Measurements from ENCODE around the gene CEP126. TPM values are rescaled to one million over a fixed set of nuclear protein-coding genes. Genes with fewer than 3 reads are reported as not detected.

The CEP126 gene
- total RNA-seq, 6 experiments from 2014 or later, result 1.8 to 2.4 (median 2.1) TPM

DNA sequence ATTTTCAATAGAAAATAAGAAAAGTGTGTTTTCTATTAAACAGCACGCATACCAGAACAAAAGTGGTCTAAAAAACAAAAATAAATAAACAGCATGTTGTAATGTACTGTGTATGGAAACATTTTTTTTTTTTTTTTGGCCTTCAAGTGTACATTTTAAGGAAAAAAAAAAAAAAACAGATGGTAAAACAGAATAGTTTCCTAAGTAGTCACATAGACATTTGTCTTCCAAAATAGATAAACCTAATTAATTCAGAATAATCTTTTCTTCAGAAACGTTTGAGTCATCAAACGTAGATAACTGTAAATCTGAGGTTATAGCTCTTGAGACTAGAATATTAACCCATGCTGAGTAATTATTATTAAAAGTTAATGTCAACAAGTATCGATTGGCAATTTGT, 132.0 kb downstream of the CEP126 start:
- TF ChIP-seq, protein P1, sequence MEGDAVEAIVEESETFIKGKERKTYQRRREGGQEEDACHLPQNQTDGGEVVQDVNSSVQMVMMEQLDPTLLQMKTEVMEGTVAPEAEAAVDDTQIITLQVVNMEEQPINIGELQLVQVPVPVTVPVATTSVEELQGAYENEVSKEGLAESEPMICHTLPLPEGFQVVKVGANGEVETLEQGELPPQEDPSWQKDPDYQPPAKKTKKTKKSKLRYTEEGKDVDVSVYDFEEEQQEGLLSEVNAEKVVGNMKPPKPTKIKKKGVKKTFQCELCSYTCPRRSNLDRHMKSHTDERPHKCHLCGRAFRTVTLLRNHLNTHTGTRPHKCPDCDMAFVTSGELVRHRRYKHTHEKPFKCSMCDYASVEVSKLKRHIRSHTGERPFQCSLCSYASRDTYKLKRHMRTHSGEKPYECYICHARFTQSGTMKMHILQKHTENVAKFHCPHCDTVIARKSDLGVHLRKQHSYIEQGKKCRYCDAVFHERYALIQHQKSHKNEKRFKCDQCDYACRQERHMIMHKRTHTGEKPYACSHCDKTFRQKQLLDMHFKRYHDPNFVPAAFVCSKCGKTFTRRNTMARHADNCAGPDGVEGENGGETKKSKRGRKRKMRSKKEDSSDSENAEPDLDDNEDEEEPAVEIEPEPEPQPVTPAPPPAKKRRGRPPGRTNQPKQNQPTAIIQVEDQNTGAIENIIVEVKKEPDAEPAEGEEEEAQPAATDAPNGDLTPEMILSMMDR (IDR thresholded peaks at IDR 0.05), result no peak
- Mint-ChIP-seq H3K4me1 (ENCODE audit: low read depth) (peaks cover 20% of the 10 kb centered on the region), H3K27ac (peak overlapping the region; percentile 78), H3K27me3 (ENCODE audit: insufficient read depth) (no peaks in the 10 kb centered on the region), H3K4me3 (peak overlapping the region; percentile 88), H3K36me3 (ENCODE audit: low read depth) (no peaks in the 10 kb centered on the region), H3K9me3 (no peaks in the 10 kb centered on the region)
- no peak for DNase-seq

DNA sequence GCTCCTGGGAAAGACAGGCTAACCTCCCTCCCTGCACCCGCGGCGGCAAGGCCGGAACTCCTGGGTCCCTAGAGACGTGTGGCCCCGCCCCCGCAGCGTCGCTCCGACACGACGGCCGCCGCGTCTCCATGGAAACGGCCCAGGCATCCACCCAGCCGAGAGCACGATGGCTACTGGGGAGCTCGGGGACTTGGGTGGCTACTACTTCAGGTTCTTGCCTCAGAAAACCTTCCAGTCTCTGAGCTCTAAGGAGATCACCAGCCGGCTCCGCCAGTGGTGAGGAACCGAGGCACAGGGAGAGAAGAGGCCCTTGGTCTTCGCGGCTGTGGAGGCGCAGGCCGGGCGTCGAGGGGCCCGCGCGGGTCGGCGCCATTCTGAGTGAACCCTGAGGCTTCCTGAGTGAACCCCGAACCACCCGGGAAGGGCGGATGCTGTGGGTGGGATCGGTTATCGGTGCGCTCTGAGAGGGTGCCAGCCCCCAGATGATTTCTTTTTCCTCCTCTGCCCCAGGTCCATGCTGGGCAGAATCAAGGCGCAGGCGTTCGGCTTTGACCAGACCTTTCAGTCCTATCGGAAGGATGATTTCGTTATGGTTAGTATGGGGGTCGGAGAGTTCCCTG, 132.6 kb downstream of the CEP126 start, which contains the start of gene CFAP300:
CFAP300 (plus strand) TSS at position 133 of the 620 bp plus-strand sequence; CDS start at position 167, 34 bp downstream.
- peak; percentile 61 for DNase-seq
- H3K36me3 Mint-ChIP-seq (ENCODE audit: low read depth), result no peaks in the 10 kb centered on the region
- TF ChIP-seq, protein P1 (IDR thresholded peaks at IDR 0.05), result no peak
- no peaks in the 10 kb centered on the region for H3K27me3 Mint-ChIP-seq (ENCODE audit: insufficient read depth)
- H3K4me3 Mint-ChIP-seq, result peak within 1 kb of the TSS; percentile 88
- H3K27ac Mint-ChIP-seq, result peak within 1 kb of the TSS; percentile 78
- H3K9me3 Mint-ChIP-seq, result no peaks in the 10 kb centered on the region
- peaks cover 20% of the 10 kb centered on the region for H3K4me1 Mint-ChIP-seq (ENCODE audit: low read depth)

Other genes starting within 250 kb of the CEP126 start
- gene ANGPTL5, start 1.5 kb downstream of the CEP126 start, total RNA-seq (2021; fragmentation: NEBNext Ultra II Directional; extraction: Animal tissue kit (Norgen Biotek cat#: 25700)), result not detected
- 1 to 10 TPM; 2.6 to 4.4 (median 3.3) TPM for gene CFAP300, start 132.4 kb downstream of the CEP126 start, total RNA-seq (2021; fragmentation: NEBNext Ultra II Directional; extraction: Animal tissue kit (Norgen Biotek cat#: 25700))
- 100 to 1,000 TPM; 120 to 159 (median 133) TPM for gene YAP1, start 195.4 kb downstream of the CEP126 start, total RNA-seq (2021; fragmentation: NEBNext Ultra II Directional; extraction: Animal tissue kit (Norgen Biotek cat#: 25700))